Measurements from ENCODE around the gene MAST4. TPM values are rescaled to one million over a fixed set of nuclear protein-coding genes. Genes with fewer than 3 reads are reported as not detected.

MAST4 gene
- total and polyA plus RNA-seq, 2 of the 8 experiments (the other 6 are each of a cell fraction or from before 2014, with no cell fraction given) = 1.5 to 2.6 TPM

DNA sequence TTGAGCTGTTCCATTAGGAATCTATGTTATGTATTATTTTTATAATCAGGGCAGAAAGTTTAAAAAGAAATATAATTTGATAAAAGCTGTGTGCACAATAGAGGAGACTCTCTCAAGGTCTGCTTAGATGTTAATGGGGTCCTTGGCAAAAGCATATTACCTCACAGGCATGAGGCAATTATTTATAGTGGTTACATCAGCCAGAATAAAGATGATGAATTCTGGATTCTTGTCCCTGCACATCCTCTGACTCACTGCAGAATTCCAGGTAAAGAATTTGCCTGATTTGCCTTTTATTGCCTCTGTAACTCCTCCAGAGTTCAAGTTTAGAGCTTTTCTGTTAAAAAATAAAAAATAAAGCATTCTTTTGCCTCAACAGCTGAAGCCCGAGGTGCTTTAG is 253.6 kb downstream of the MAST4 start:
- Histone ChIP-seq H4K20me1 (replicated peaks in 1 of 2; ENCODE audit: control insufficient read depth in 1 of 2, insufficient read depth in 2 of 2, low read length in 2 of 2) (no peaks in the 10 kb centered on the region), H3K27ac (ENCODE audit: low read depth, low read length) (no peak overlapping the region), H3K4me3 (ENCODE audit: extremely low read depth in 1 of 4, insufficient read depth in 2 of 4, low read depth in 3 of 4, low read length in 4 of 4) (no peak overlapping the region), H4K91ac (replicated peaks; ENCODE audit: insufficient read length, low read length) (no peak overlapping the region), H2AK5ac (ENCODE audit: low read depth, low read length) (no peak overlapping the region; the same call in 1 of the 2 replicates), H3K14ac (ENCODE audit: insufficient read length) (no peak overlapping the region), H3K36me3 (ENCODE audit: control insufficient read depth in 2 of 4, insufficient read depth in 4 of 4, low read length in 3 of 4) (no peaks in the 10 kb centered on the region), H2BK12ac (ENCODE audit: low read depth, low read length) (no peak overlapping the region; the same call in 1 of the 2 replicates), H3K9me3 (ENCODE audit: insufficient read depth in 2 of 2, low read depth in 1 of 2, low read length in 1 of 2) (no peaks in the 10 kb centered on the region), H3K79me2 (ENCODE audit: control insufficient read depth in 1 of 2, insufficient read depth in 2 of 2, low read length in 2 of 2) (no peaks in the 10 kb centered on the region), H3K4me2 (ENCODE audit: insufficient read depth in 1 of 2, low read depth in 2 of 2, low read length in 2 of 2) (no peak overlapping the region), H3K27me3 (replicated peaks in 1 of 4; ENCODE audit: control insufficient read depth in 3 of 4, extremely low read depth in 1 of 4, insufficient read depth in 3 of 4, low read length in 3 of 4) (no peaks in the 10 kb centered on the region), H3K18ac (ENCODE audit: extremely low read depth, low read length) (no peak overlapping the region), H3K9ac (replicated peaks in 1 of 4; ENCODE audit: extremely low read depth in 1 of 4, low read depth in 3 of 4, low read length in 3 of 4) (no peak overlapping the region), H2BK20ac (ENCODE audit: low read length) (no peak overlapping the region), H4K8ac (ENCODE audit: extremely low read depth, insufficient read depth, low read length) (no peak overlapping the region), H3K56ac (replicated peaks; ENCODE audit: insufficient read length, low read depth, low read length) (no peak overlapping the region), H3K23ac (ENCODE audit: insufficient read length) (no peak overlapping the region), H4K5ac (ENCODE audit: insufficient read length, low read depth, low read length) (no peak overlapping the region), H2BK5ac (ENCODE audit: low read depth, low read length) (no peak overlapping the region), H3K23me2 (ENCODE audit: low read depth, low read length) (no peaks in the 10 kb centered on the region; the same call in 1 of the 2 replicates), H3K4me1 (replicated peaks in 1 of 4; ENCODE audit: control insufficient read depth in 3 of 4, insufficient read depth in 4 of 4, low read length in 3 of 4) (no peaks in the 10 kb centered on the region; a peak in 1 of 7 replicates), H3K4ac (replicated peaks; ENCODE audit: insufficient read length, low read depth, low read length) (no peak overlapping the region), H2AFZ (ENCODE audit: low read length) (no peak overlapping the region), H2BK15ac (ENCODE audit: low read length) (no peak overlapping the region), H2BK120ac (replicated peaks; ENCODE audit: low read depth, low read length) (no peak overlapping the region), H3K79me1 (ENCODE audit: low read depth, low read length) (no peaks in the 10 kb centered on the region)
- TF ChIP-seq PHF8 (conservative IDR thresholded peaks at IDR 0.05; ENCODE audit: low read depth, low read length) = no peak
- TF ChIP-seq SP2 (IDR thresholded peaks at IDR 0.05; ENCODE audit: low read length) = no peak
- peak; percentile 61; the same call in 1 of the 2 replicates for TF ChIP-seq CEBPB (IDR thresholded peaks at IDR 0.05; ENCODE audit: low read depth, low read length)
- no peak for FAIRE-seq
- ChIA-PET CTCF (ENCODE audit: partially characterized antibody) (no interaction called here), POLR2A (ENCODE audit: partially characterized antibody) (no interaction called here)
- WGBS, 2 experiments (ENCODE audit: extremely low coverage in 1 of 2, insufficient coverage in 1 of 2, insufficient read length in 1 of 2, insufficient replicate concordance in 2 of 2, low coverage in 1 of 2, low lambda C conversion rate in 2 of 2, missing lambda C conversion rate in 1 of 2) = 96% methylated on average over 1 of the region's 1 CpG; no CpG with 5 or more reads in 1 of the 2 experiments
- DNase-seq (ENCODE audit: low read depth in 1 of 2, low spot score in 2 of 2) = no peak

Measured in H1 (cell line).